H1 (cell line): ENCODE measurements around the gene ALDH3B1.

Experiments used
- BACH1 ChIP-seq: IDR thresholded peaks from 2 replicates; pipeline ENCODE4 v1.6.1; 2012; ENCODE audit warnings: low read length, improper control_type of control experiment
- CHD2 ChIP-seq: IDR thresholded peaks from 2 replicates; pipeline ENCODE4 v1.6.1; 2012; ENCODE audit warnings: low read length, improper control_type of control experiment
- CTCF ChIP-seq, 3 experiments: IDR thresholded peaks; 1 replicate in 2 of 3; 2 replicates in 1 of 3; pipeline versions ENCODE4 v1.5.1 to v1.6.1; 2011; ENCODE audit warnings: low read length in 3 of 3, mild to moderate bottlenecking in 3 of 3, inconsistent platforms in 2 of 3, low read depth in 1 of 3, moderate library complexity in 1 of 3; ENCODE audit not compliant: insufficient read depth in 1 of 3; ENCODE audit errors: control extremely low read depth in 1 of 3
- EZH2 ChIP-seq: fragments of 200-600 bp; sonication (generic); IDR thresholded peaks from 2 replicates; pipeline ENCODE4 v1.7.1; 2012; ENCODE audit warnings: low read depth, mild to moderate bottlenecking, moderate library complexity, low read length, inconsistent platforms; ENCODE audit not compliant: severe bottlenecking
- POLR2A ChIP-seq, 2 experiments: IDR thresholded peaks; 1 replicate in 1 of 2; 2 replicates in 1 of 2; pipeline ENCODE4 v1.6.1; 2011; ENCODE audit warnings: low read depth in 2 of 2, low read length in 2 of 2, mild to moderate bottlenecking in 2 of 2; ENCODE audit errors: control extremely low read depth in 1 of 2
- POLR2AphosphoS5 ChIP-seq: IDR thresholded peaks from 2 replicates; pipeline ENCODE4 v1.6.1; 2011; ENCODE audit warnings: low read depth, low read length
- RBBP5 ChIP-seq: IDR thresholded peaks from 2 replicates; pipeline ENCODE4 v1.7.1; 2012; ENCODE audit warnings: low read depth, mild to moderate bottlenecking, inconsistent platforms, low read length, moderate library complexity, borderline replicate concordance
- SUZ12 ChIP-seq: fragments of 200-600 bp; sonication (generic); IDR thresholded peaks from 2 replicates; pipeline ENCODE4 v1.6.1; 2012; ENCODE audit warnings: mild to moderate bottlenecking, inconsistent platforms, low read length, moderate library complexity, mixed read lengths
- TEAD4 ChIP-seq: IDR thresholded peaks from 2 replicates; pipeline ENCODE4 v1.6.1; 2012; ENCODE audit warnings: low read depth, low read length, inconsistent platforms, mixed read lengths

- no peak for TF ChIP-seq SUZ12
- TF ChIP-seq CTCF (IDR thresholded peaks at IDR 0.05; ENCODE audit: control extremely low read depth in 1 of 3, insufficient read depth in 1 of 3, low read depth in 1 of 3, low read length in 3 of 3), result no peak
- no peak for TF ChIP-seq TEAD4
- TF ChIP-seq CHD2, result no peak
- TF ChIP-seq POLR2A (IDR thresholded peaks at IDR 0.05; ENCODE audit: control extremely low read depth in 1 of 2, low read depth in 2 of 2, low read length in 2 of 2), result no peak
- TF ChIP-seq BACH1, result no peak
- TF ChIP-seq POLR2AphosphoS5, result no peak
- no peak for TF ChIP-seq RBBP5
- no peak for TF ChIP-seq EZH2
Measured at GRCh38 chr11:68061508-68061907, 51.4 kb downstream of the ALDH3B1 start.
